ENCODE results near the gene CYP26B1. TPM values are rescaled to one million over a fixed set of nuclear protein-coding genes. Genes with fewer than 3 reads are reported as not detected.

CYP26B1 gene
- total and polyA plus RNA-seq, 10 donors, result 0.87 to 11.4 (median 5.1) TPM

GRCh38 chr2:72148837-72149555 is 1.3 kb upstream of the CYP26B1 start:
- H3K4me1 ChIP-seq, result peaks cover 40 to 64% (median 56%) of the 10 kb centered on the region in 6 donors
- no peaks in the 10 kb centered on the region for H3K9me3 ChIP-seq
- WGBS, 5 donors, result 0 to 3% (median 1%) methylated on average over 39 to 65 of the region's 65 CpGs
- intact Hi-C loops (cut with DNase I; ENCODE audit: low total_unique reads), result no loop called here
- no peaks in the 10 kb centered on the region for H3K36me3 ChIP-seq
- peak; percentile 79 for DNase-seq
- peaks cover 11 to 90% (median 59%) of the 10 kb centered on the region in 7 donors for H3K27me3 ChIP-seq (replicated peaks in 1 of 7)
- TF ChIP-seq POLR2A (IDR thresholded peaks at IDR 0.05), result no peak
- TF ChIP-seq CTCF (IDR thresholded peaks at IDR 0.05 in 8 of 11, conservative IDR thresholded peaks at IDR 0.05 in 3 of 11), result no peak
- TF ChIP-seq POLR2AphosphoS5 (IDR thresholded peaks at IDR 0.05), result no peak
- H3K4me3 ChIP-seq, result peak overlapping the region in 7 of 8 donors; percentile 32 to 67 (median 42)
- H3K27ac ChIP-seq, result no peak overlapping the region

GRCh38 chr2:72148003-72148836 is 558 bp upstream of the CYP26B1 start:
- WGBS, 5 donors, result 1 to 3% (median 2%) methylated on average over 40 to 68 of the region's 68 CpGs
- H3K36me3 ChIP-seq, result no peaks in the 10 kb centered on the region
- intact Hi-C loops (cut with DNase I; ENCODE audit: low total_unique reads), result no loop called here
- peak overlapping the region in 7 of 8 donors; percentile 25 to 67 (median 42) for H3K4me3 ChIP-seq
- H3K9me3 ChIP-seq, result no peaks in the 10 kb centered on the region
- peaks cover 11 to 90% (median 65%) of the 10 kb centered on the region in 7 donors for H3K27me3 ChIP-seq (replicated peaks in 1 of 7)
- peak; percentile 70 for DNase-seq
- H3K4me1 ChIP-seq, result peaks cover 40 to 72% (median 63%) of the 10 kb centered on the region in 6 donors
- H3K27ac ChIP-seq, result peak overlapping the region in 1 of 8 donors; percentile 18
- TF ChIP-seq CTCF (IDR thresholded peaks at IDR 0.05 in 8 of 11, conservative IDR thresholded peaks at IDR 0.05 in 3 of 11) (no peak), POLR2A (IDR thresholded peaks at IDR 0.05) (no peak), POLR2AphosphoS5 (IDR thresholded peaks at IDR 0.05) (no peak)

DNA sequence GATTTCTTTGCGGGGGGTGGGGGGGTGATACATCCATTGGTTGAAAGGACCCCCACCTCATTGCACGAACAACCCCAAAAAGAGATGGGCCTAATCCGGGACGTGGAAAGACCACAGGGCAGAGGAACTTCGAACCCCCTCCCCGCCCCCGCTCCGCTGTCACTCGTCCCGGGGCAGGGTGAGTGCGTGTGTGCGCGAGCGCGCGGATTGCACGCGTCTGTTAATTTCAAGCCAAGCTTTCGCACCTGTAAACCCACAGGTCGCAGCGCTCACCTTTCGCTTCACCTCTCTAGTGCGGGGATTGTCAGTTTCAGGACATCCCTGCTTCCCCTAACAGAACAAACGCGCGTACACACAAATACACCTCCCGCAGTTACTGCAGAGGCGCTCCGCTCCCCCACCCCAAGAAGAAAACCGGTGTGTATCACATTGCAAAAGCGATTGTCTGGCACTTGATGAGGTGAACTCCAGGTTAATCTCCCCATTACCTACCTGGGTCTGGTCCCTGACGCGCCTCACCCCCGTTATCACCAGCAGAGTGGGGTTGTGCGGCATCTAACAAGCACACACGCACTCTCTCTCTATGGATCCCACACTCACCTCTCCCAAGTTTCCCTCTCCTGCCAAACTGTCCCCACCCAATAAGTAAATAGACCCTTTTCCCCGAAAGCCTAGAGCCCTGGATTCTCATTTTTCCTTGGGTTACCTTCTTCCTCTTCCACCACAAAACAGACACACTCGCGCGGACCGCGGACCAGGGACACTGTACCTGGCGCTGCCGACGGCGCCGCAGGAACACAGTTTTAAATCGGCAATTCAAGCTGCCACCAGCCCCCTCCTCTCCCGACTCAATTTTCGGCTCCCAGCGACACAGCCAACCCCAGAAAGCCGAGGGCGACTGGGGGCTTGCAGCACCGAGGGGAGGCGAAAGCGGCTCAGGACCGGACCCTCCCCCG is 1.0 kb downstream of the CYP26B1 start:
- Histone ChIP-seq H3K4me1 (peaks cover 40 to 81% (median 71%) of the 10 kb centered on the region in 6 donors), H3K4me3 (peak overlapping the region; percentile 9 to 67 (median 42)), H3K27me3 (replicated peaks in 1 of 7) (peaks cover 11 to 100% (median 75%) of the 10 kb centered on the region in 7 donors), H3K36me3 (no peaks in the 10 kb centered on the region), H3K27ac (no peak overlapping the region), H3K9me3 (no peaks in the 10 kb centered on the region)
- TF ChIP-seq POLR2A (IDR thresholded peaks at IDR 0.05) (no peak), CTCF (IDR thresholded peaks at IDR 0.05 in 8 of 11, conservative IDR thresholded peaks at IDR 0.05 in 3 of 11) (no peak), POLR2AphosphoS5 (IDR thresholded peaks at IDR 0.05) (peak in 1 of 3 donors; percentile 7)
- intact Hi-C loops (cut with DNase I; ENCODE audit: low total_unique reads), result no loop called here
- DNase-seq, result peak; percentile 62
- 8 to 13% (median 9%) methylated on average over 46 to 58 of the region's 58 CpGs for WGBS, 5 donors

Measured in spleen (tissue), 11 donors.